LNCaP clone FGC (cell line): Measurements from ENCODE around the gene GANC.
"Not testable (repeated sequence)": the region's sequence is repeated elsewhere in the genome, so short reads cannot be mapped to it uniquely, and the experiment has no call there.

Source experiments
- DNase-seq: peaks from one replicate; pipeline ENCODE4 v3.0.0-alpha.2; 2011; ENCODE audit warnings: low read depth
- H3K4me3 ChIP-seq: 2 replicates; pipeline ENCODE4 v1.5.1; 2011; ENCODE audit warnings: mild to moderate bottlenecking, low read depth, low read length, control low read depth
- CTCF ChIP-seq: IDR thresholded peaks from 2 replicates; pipeline ENCODE4 v1.5.1; 2012; ENCODE audit warnings: mild to moderate bottlenecking; ENCODE audit not compliant: control insufficient read depth, insufficient read depth; ENCODE audit errors: extremely low read depth

Gene GANC

DNA sequence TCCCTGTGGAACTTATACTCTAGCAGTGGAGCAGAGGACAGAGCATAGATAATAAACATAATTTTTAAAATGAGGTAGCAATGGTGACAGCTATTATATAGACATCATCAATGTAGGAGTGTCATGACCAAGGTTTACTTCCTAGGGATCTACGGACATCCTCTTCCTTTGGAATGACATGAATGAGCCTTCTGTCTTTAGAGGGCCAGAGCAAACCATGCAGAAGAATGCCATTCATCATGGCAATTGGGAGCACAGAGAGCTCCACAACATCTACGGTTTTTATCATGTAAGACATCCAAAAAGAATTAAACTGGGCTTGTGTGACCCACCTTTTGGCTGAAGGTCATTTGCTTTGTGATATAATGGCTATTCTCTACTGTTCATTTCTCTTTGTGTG is 56.2 kb downstream of the GANC start:
- TF ChIP-seq CTCF = no peak
- DNase-seq = no peak
- no peak overlapping the region for H3K4me3 ChIP-seq

GRCh38 chr15:42329992-42330391 is 57.0 kb downstream of the GANC start:
- DNase-seq = no peak
- no peak overlapping the region for H3K4me3 ChIP-seq
- TF ChIP-seq CTCF = no peak

DNA sequence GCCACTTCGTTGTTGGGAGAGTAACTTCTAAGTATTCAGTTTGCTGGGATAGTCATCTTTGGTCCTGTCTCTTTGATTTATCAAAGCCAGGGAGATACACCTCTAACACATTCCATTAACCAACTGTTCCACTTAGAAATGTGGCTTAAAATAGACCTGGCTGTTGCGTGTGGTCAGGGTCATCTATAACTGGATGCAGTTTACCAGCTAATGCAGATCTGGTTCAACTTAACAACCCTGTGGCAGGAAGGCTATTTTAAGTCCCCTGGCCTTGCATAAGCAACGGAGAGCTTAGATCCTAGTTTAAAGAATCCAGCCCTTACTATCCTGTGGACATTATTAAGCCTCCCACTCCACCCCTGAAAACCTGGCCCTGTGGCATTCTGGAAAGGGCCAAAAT is 58.2 kb downstream of the GANC start:
- no peak for DNase-seq
- no peak overlapping the region for H3K4me3 ChIP-seq
- TF ChIP-seq CTCF = no peak

- no peak for TF ChIP-seq CTCF
- DNase-seq = no peak
- no peak overlapping the region for H3K4me3 ChIP-seq
Measured at GRCh38 chr15:42332331-42332730, 59.3 kb downstream of the GANC start.

GRCh38 chr15:42335074-42335473 is 62.1 kb downstream of the GANC start:
- no peak for TF ChIP-seq CTCF
- DNase-seq = no peak
- no peak overlapping the region for H3K4me3 ChIP-seq

DNA sequence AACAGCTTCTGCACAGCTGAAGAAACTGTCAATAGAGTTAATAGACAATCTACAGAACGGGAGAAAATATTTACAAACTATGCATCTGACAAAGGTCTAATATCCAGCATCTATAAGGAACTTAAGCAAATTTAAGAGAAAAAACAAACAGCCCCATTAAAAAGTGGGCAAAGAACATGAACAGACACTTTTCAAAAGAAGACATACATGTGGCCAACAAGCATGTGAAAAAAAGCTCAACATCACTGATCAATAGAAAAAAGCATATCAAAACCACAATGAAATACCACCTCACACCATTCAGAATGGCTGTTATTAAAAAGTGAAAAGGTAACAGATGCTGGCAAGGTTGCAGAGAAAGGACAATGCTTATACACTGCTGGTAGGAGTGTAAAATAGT is 63.6 kb downstream of the GANC start:
- DNase-seq, H3K4me3 ChIP-seq: not testable (repeated sequence)

- H3K4me3 ChIP-seq, DNase-seq: not testable (repeated sequence)
Measured at GRCh38 chr15:42337104-42337503, 64.1 kb downstream of the GANC start.

GRCh38 chr15:42338500-42338899 is 65.5 kb downstream of the GANC start:
- no peak overlapping the region for H3K4me3 ChIP-seq
- TF ChIP-seq CTCF = no peak
- no peak for DNase-seq
